ENCODE results near the gene GLRB.
"Not testable (repeated sequence)": the region's sequence is repeated elsewhere in the genome, so short reads cannot be mapped to it uniquely, and the experiment has no call there.

DNA sequence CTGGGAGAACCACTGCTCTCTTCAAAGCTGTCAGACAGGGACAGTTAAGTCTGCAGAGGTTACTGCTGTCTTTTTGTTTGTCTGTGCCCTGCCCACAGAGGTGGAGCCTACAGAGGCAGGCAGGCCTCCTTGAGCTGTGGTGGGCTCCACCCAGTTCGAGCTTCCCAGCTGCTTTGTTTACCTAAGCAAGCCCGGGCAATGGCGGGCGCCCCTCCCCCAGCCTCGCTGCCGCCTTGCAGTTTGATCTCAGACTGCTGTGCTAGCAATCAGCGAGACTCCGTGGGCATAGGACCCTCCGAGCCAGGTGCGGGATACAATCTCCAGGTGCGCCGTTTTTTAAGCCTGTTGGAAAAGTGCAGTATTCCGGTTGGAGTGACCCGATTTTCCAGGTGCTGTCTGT lies 104.3 kb downstream of the GLRB start:
- TF ChIP-seq, protein P1, sequence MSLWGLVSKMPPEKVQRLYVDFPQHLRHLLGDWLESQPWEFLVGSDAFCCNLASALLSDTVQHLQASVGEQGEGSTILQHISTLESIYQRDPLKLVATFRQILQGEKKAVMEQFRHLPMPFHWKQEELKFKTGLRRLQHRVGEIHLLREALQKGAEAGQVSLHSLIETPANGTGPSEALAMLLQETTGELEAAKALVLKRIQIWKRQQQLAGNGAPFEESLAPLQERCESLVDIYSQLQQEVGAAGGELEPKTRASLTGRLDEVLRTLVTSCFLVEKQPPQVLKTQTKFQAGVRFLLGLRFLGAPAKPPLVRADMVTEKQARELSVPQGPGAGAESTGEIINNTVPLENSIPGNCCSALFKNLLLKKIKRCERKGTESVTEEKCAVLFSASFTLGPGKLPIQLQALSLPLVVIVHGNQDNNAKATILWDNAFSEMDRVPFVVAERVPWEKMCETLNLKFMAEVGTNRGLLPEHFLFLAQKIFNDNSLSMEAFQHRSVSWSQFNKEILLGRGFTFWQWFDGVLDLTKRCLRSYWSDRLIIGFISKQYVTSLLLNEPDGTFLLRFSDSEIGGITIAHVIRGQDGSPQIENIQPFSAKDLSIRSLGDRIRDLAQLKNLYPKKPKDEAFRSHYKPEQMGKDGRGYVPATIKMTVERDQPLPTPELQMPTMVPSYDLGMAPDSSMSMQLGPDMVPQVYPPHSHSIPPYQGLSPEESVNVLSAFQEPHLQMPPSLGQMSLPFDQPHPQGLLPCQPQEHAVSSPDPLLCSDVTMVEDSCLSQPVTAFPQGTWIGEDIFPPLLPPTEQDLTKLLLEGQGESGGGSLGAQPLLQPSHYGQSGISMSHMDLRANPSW (CRISPR knock-in tag; IDR thresholded peaks at IDR 0.05) = not testable (repeated sequence)
- TF ChIP-seq, protein P2, sequence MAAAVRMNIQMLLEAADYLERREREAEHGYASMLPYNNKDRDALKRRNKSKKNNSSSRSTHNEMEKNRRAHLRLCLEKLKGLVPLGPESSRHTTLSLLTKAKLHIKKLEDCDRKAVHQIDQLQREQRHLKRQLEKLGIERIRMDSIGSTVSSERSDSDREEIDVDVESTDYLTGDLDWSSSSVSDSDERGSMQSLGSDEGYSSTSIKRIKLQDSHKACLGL (CRISPR knock-in tag; IDR thresholded peaks at IDR 0.05; ENCODE audit: borderline replicate concordance, poor library complexity, severe bottlenecking) = not testable (repeated sequence)
- not testable (repeated sequence) for TF ChIP-seq CTCF (IDR thresholded peaks at IDR 0.05 in 2 of 3, conservative IDR thresholded peaks at IDR 0.05 in 1 of 3; ENCODE audit: insufficient read depth in 2 of 3, low read depth in 1 of 3, low read length in 3 of 3); CHD2 (IDR thresholded peaks at IDR 0.05; ENCODE audit: low read depth, low read length); ATF3 (IDR thresholded peaks at IDR 0.05); ATF3 (CRISPR knock-in tag; conservative IDR thresholded peaks at IDR 0.05); ZNF133 (CRISPR knock-in tag; IDR thresholded peaks at IDR 0.05); PATZ1 (CRISPR knock-in tag; IDR thresholded peaks at IDR 0.05; ENCODE audit: borderline replicate concordance)

All from K562 (cell line).